Omental fat pad (tissue), 4 donors: ENCODE measurements around the gene FGFRL1. TPM values are rescaled to one million over a fixed set of nuclear protein-coding genes. Genes with fewer than 3 reads are reported as not detected.
A peak's percentile ranks its signal among the peaks of the same experiment; 100 is the strongest.

Source experiments
- ATAC-seq: fragments of 150-250 bp; one replicate; pipeline ENCODE4 v1.9.1; 2016; ENCODE audit warnings: mild to moderate bottlenecking, moderate library complexity; ENCODE audit not compliant: low FRiP score
- DNase-seq: peaks from one replicate; pipeline ENCODE4 v3.0.0-alpha.2; 2019; ENCODE audit warnings: low spot score
- total RNA-seq, 4 donors: library from RNA; depleted of rRNA; stranded (reverse); fragments of >200 nt; gene quantifications; one replicate each; pipeline ENCODE4 v1.1.0, GENCODE V29; 2016
- TF ChIP-seq, protein P1 (sequence below), 3 donors: fragments of 450-650 bp; IDR thresholded peaks; one replicate each; pipeline ENCODE4 v1.5.1; 2016 to 2017; ENCODE audit warnings: antibody characterized with exemption in 3 of 3, mild to moderate bottlenecking in 3 of 3, moderate library complexity in 2 of 3

The FGFRL1 gene
- total RNA-seq, 4 donors from 2014 or later = 25.1 to 91.7 (median 68.8) TPM

DNA sequence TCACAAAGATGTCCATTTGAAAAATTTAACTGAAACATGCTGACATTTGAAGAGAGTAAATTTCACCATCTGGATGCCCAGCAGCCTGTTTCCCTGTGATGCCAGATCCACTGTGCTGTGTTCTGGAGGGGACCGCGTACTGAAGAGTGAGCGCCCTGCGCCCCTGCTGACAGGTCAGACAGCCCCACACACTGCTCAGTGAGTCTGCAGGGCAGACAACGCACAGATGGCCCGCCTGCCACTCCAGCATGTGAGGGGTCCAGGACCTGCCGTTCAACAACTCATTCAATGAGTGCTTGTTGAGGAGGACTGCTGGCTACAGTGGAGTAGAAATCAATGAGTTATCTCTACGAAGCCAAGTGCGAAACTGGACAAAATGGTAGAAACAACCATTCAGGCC, 49.2 kb downstream of the FGFRL1 start:
- TF ChIP-seq, protein P1, sequence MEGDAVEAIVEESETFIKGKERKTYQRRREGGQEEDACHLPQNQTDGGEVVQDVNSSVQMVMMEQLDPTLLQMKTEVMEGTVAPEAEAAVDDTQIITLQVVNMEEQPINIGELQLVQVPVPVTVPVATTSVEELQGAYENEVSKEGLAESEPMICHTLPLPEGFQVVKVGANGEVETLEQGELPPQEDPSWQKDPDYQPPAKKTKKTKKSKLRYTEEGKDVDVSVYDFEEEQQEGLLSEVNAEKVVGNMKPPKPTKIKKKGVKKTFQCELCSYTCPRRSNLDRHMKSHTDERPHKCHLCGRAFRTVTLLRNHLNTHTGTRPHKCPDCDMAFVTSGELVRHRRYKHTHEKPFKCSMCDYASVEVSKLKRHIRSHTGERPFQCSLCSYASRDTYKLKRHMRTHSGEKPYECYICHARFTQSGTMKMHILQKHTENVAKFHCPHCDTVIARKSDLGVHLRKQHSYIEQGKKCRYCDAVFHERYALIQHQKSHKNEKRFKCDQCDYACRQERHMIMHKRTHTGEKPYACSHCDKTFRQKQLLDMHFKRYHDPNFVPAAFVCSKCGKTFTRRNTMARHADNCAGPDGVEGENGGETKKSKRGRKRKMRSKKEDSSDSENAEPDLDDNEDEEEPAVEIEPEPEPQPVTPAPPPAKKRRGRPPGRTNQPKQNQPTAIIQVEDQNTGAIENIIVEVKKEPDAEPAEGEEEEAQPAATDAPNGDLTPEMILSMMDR (IDR thresholded peaks at IDR 0.05) = no peak
- no peak for DNase-seq
- ATAC-seq = no peak

DNA sequence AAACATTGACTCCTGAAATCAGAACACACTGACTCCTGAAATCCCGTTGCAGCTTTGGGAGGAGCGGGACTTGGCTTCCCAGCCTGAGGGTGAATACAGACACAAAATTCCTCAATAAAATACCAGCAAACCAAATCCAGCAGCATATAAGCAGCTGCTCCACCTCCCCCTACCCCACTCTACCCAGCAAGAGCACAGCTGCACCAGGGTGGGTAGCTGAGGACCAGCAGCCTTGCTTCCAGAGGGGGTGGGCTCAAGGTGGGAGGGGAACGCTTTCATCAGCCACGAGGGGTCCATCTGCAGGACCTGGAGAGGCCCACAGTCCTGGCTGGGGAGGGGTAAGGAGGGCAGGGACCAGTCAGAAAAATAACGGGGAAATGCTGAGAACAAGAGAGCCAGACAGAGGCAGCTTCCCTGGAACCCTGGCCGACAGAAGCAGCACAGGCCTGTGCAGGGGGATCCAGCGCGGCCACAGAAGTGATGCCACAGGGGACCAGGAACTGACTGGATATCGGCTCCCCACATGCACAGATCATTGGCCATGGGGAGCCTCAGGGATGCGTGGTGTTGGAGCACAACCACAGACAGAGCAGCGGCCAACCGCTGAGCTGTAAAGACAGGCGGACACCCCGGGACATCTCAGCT, 49.8 kb downstream of the FGFRL1 start:
- ATAC-seq (no peak), DNase-seq (no peak)
- TF ChIP-seq, protein P1 (IDR thresholded peaks at IDR 0.05) = no peak

GRCh38 chr4:1061760-1062159, 50.3 kb downstream of the FGFRL1 start:
- DNase-seq (no peak), ATAC-seq (no peak)
- TF ChIP-seq, protein P1 (IDR thresholded peaks at IDR 0.05) = no peak

DNA sequence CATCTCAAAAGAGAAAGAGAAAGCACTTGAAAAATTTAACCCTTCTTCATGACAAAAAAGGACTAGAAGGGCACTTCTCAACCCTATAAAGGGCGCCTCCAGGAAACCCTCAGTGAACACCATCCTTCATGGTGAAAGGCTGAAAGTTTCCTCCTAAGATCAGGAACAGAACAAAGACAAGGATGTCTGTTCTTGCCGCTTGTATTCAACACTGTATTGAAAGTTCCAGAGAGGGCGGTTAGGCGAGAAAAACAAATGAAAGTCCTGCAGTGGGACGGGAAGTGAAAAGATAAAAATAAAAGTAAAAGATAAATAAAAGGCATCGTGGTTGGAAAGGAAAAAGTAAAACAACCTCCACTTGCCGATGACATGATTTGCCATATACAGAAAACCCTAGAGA, 51.0 kb downstream of the FGFRL1 start:
- TF ChIP-seq, protein P1 (IDR thresholded peaks at IDR 0.05) = no peak
- ATAC-seq (no peak), DNase-seq (no peak)

DNA sequence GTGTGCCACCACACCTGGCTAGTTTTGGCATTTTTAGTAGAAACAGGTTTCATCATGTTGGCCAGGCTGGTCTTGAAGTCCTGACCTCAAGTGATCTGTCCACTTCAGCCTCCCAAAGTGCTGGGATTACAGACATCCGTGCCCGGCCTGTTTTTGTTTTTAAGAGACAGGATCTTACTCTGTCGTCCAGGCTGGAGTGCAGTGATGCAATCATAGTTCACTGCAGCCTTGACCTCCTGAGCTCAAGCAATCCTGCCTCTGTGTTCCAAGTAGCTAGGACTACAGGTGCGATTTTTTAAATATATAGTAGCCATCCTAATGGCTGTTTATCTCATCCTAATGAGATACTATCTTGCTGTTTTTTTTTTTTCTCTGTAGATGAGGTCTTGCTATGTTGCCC, 54.3 kb downstream of the FGFRL1 start:
- TF ChIP-seq, protein P1 (IDR thresholded peaks at IDR 0.05) = no peak
- ATAC-seq = no peak
- DNase-seq = no peak

- DNase-seq (no peak), ATAC-seq (no peak)
- TF ChIP-seq, protein P1 (IDR thresholded peaks at IDR 0.05) = no peak
Observed at GRCh38 chr4:1069394-1069793, 58.0 kb downstream of the FGFRL1 start.

- DNase-seq (no peak), ATAC-seq (peak; percentile 69)
- TF ChIP-seq, protein P1 (IDR thresholded peaks at IDR 0.05) = no peak
Observed at GRCh38 chr4:1072830-1073446, 61.5 kb downstream of the FGFRL1 start.
